NCI-H345 treated with DMSO at 0.1 percent for 48 hours (cell line): ENCODE results near the gene AARS2.

ENCODE experiments used
- DNase-seq: peaks from one replicate; lab custom pipeline; 2025; ENCODE audit not compliant: unreplicated experiment; lab: John Stamatoyannopoulos, UW

The AARS2 gene

GRCh38 chr6:44276667-44277640, 36.2 kb downstream of the AARS2 start:
- DNase-seq, result no peak

DNA sequence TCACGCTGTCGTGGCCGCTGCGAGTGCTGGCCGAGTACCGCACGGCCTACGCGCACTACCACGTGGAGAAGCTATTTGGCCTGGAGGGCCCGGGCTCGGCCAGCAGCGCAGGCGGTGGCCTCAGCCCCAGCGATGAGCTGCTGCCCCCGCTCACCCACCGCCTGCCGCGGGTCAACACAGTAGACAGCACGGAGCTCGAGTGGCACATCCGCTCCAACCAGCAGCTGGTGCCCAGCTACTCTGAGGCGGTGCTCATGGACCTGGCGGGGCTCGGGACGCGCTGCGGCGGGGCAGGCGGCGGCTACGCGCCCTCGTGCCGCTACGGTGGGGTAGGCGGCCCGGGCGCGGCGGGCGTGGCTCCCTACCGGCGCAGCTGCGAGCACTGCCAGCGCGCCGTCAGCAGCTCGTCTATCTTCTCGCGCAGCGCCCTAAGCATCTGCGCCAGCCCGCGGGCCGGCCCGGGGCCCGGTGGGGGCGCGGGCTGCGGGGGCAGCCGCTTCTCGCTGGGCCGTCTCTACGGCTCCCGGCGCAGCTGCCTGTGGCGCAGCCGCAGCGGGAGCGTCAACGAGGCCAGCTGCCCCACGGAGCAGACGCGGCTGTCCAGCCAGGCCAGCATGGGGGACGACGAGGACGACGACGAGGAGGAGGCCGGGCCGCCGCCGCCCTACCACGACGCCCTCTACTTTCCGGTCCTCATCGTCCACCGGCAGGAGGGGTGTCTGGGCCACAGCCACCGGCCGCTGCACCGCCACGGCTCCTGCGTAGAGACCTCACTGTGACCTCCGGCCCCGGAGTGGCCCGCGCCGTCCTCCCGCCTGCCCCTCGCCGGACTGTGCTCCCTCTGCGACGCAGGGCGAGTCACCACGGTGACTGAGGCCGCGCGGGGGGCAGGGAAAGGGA, 37.1 kb downstream of the AARS2 start:
- no peak for DNase-seq

GRCh38 chr6:44275271-44275748, 37.8 kb downstream of the AARS2 start:
- no peak for DNase-seq

GRCh38 chr6:44273617-44274016, 39.5 kb downstream of the AARS2 start:
- DNase-seq, result no peak

- DNase-seq, result no peak
Measured at GRCh38 chr6:44272999-44273566, 40.1 kb downstream of the AARS2 start.

DNA sequence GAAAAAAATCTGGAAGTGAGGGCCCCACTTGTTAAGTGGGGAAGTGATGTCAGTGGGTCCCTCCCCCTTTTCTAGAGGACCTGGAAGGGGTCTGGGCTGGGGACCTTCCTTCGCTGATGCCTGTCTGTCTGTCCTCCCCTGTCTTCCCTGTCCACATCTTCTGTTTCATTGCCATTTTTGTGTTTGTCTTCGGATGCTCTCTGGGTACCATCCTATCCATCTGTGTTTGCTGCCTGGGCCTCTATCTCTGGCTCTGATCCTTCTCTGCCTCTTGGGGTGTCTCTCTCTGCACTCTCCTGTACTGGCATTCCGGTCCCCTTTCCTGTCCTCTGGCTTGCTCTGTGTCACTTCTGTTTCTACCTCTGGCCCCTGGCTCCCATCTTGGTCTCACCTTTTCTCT, 40.6 kb downstream of the AARS2 start:
- no peak for DNase-seq

DNA sequence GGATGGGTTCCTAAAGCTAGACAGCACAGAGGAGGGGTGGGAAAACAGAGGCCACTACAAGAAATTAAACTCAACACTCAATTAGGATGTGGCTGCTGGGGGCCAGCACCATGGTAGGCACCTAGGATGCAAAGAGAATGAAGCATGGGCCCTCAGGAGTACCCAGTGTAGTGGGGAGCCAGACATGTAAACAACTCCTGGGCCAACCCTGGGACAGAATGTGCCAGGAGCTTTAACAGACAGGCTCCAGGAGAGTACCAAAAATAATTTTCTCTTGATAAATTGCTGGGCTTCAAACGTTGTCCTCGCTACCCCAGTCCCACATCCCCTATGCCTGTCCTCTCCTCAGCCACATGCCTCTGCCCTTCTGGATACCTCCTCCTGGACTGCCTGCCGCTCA, 41.2 kb downstream of the AARS2 start:
- no peak for DNase-seq

DNA sequence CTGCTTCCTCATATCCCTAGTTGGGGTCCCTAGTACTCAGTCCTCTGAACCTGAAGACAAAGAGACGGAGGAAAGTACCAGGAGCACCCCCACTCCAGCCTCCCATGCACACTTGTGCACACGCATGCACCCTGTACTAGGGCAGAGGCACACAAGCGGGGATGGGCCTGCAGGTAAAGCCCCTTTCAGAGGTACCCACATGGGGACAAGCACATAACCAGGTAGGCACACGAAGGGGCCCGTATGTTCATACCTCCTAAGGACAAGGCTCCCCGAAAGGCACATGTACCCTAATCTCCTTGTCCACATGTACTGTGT, 41.8 kb downstream of the AARS2 start:
- DNase-seq, result no peak

DNA sequence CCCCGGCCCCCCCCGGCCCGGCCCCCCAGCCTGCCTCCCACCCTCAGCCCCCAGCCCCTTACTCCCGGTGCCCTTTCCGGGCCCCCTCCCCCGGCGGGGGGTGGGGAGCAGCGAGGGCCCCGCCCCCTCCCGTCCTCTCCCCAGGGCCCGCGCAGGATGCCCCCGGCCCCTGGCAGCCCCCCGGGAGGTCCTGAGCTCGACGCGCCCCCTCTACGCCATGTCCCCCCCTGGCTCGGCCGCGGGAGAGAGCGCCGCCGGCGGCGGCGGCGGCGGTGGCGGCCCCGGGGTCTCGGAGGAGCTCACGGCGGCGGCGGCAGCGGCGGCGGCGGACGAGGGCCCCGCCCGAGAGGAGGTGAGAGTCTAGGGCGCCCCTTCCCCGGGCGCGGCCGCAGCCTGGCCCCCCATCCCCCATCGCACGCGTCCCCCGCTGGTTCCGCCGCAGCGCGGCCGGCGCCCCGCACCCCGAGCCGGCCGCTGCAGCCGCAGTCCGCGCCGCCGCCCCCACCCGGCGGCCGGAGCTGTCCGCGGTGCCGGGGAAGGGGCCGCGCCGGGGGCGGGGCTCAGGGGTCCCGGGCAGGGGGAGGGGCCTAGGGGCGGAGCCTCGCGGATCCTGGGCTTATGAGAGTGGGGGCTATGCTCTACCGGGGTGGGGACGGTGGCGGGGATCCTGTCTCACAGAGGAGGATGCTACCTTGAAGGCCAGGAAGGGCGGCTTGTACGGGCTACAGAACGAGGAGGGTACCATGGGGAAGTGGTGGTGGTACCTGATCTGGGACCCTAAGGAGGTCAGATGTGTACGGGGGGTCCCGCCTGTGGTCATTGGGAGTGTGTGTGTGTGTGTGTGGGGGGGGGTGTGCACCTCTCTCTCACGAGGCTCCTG, 42.4 kb downstream of the AARS2 start:
- peak; percentile 19 for DNase-seq

DNA sequence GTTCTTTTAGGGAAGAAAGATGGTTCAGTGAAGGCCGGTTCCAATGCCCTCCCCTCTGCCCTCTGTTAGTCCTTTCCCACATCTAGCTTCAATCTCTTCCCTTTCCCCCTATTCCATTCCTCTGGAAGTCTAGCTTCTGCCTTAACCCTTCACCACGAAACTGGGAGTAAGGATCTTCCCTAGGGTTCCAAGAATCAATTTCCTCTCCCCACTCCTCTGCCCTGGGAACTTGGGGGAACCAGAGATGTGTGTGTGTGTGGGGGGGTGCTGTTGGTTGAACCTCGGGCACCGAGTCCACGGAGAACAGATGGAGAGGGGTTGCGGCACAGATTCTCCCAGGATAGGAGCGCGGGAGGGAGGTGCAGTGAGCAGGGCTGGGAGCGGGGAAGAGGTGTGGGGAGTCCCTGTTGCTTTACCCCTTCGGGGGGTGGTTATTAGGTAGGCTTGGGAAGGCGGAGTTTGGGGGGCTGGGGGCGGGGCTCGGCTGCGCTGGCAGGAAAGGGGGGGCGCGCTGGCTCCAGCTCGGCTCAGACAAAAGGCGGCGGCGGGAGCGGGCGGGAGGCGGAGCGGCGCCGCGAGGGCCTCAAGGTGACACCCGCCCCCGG, 43.1 kb downstream of the AARS2 start, which contains the start of gene TMEM151B:
Gene TMEM151B, plus strand, starts transcription at position 530 of the 605 bp plus-strand sequence. CDS start 293 bp downstream, outside the sequence.
- no peak for DNase-seq

DNA sequence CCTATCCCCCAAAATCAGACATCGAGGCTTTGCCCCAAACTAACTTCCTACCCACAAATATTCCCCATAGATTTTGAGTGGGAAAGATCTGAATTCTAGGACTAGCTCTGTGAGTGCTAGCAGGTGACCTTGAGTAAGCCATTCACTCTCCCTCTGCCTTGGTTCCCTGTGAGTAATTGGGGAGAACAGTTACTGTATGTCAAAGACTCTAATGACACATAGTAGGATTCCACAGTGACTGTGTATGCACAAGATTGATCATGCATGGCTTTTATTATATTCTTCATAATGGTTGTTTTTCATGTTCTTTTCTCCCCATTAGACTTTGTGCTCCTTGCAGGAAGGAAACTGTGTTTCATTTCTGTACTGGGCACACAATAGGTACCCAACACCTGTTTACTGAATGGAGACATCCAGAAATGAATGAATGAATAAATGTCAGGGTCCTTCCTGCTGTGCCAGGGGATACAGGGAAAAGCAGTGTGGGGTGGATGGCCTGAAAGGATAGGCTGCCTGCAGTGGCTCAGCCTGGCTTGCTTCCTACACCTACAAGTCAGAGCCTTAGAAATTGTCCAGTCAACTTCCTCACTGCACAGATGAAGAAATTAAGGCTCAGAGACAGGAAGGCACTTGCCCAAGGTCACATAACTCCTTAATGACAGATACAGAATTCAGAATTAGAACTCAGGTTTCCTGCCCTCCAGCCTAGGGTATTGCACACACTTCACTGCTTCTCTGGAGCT, 43.8 kb downstream of the AARS2 start:
- DNase-seq, result no peak

DNA sequence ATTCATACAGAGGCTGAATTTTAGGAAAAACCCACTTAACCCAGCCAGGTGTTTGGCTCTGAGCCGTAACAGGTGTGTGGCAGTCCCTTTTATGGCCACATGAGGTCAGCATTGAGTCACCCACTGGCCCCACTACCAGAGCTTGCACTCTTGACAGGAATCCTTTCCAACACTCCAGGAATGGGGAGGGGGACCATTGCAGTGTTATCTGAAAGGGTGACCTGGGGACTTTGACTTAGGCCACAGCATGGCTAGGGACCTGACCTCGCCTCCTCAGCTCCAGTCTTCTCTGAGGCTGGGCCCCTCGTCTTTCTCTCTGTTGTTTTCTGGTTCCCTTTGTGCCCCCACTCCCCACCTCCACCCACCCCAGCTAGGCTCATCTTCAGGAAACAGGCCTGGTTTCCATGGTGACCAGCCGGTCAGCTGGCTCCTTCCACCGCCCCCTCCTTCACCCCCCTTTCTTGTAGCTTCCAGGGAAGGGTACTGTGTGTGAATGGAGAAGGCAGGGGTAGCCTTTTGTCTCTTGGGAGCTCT, 45.0 kb downstream of the AARS2 start:
- DNase-seq, result peak; percentile 75

GRCh38 chr6:44267252-44267651, 45.9 kb downstream of the AARS2 start:
- no peak for DNase-seq

- no peak for DNase-seq
Measured at GRCh38 chr6:44266347-44266746, 46.8 kb downstream of the AARS2 start.

DNA sequence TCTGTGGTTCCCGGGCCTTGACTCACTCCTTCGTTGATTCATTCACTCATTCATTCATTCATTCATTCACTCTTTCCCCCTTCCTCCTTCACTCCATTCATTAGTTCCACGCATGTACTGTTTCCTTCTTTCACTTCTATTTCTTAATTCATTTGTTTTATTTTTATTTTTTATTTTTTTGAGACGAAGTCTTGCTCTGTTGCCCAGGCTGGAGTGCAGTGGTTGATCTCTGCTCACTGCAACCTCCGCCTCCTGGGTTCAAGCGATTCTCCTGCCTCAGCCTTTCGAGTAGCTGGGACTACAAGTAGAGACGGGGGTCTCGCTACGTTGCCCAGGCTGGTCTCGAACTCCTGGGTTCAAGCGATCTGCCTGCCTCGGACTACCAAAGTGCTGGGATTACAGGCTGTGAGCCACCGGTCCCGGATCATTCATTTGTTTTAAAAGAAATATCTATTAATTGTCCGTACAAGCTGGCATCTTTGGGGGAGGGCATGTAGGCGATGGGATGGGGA, 47.4 kb downstream of the AARS2 start:
- no peak for DNase-seq

GRCh38 chr6:44265007-44265721, 48.0 kb downstream of the AARS2 start, which contains the start of gene NFKBIE:
NFKBIE (minus strand) TSS chr6:44265551; CDS start chr6:44265346, 205 bp downstream.
- peak; percentile 70 for DNase-seq

DNA sequence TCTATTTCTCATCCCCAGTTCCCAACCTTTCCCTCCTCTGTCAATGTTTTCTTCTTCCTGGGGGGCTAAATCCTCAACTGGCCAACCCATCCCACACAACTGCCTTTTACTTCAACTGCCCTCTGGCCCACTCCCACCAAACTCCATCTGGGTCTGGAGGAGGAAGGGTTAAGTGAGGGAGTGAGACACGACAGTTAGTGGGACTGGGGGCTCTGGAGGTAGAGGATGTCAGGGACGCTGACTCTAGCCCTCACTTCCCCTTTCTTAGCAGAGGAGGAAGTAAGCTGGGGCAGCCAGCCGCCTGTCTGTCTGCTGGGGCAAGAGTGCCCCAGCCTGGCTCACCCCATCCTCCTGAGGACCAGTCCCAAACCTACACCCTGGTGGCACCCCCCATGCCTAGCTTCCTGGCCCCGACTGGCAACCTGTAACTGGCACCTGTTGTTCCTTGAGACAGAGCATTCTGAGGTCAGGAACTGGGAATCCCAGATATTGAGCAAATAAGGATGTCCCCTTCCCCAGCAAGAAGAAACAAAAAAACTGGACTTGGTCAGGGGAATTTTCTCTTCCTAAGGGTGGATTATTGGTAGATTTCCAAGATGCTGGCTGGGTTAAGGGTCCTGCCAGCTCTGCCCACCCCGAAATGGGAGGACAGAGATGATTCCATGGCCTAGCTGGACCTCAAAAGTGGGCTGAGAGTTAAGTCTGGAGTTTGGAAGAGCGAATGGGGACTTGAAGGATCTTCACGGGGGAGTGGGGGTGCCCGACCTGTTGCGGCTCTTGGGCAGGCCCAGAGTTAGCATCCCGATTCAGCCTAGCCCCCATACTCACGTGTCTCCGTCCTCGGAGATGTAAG, 48.8 kb downstream of the AARS2 start:
- DNase-seq, result no peak
